GM12878 (cell line): ENCODE data around the gene SASH1. TPM values are rescaled to one million over a fixed set of nuclear protein-coding genes. Genes with fewer than 3 reads are reported as not detected.
"Not testable (repeated sequence)": the region's sequence is repeated elsewhere in the genome, so short reads cannot be mapped to it uniquely, and the experiment has no call there.

Experiments used
- ATAC-seq: fragments of 200-7000 bp; cut with Tn5 transposase; 3 replicates; pipeline ENCODE4 v1.9.1; 2020; ENCODE audit warnings: mild to moderate bottlenecking, moderate library complexity
- BruUV-seq: library from RNA; stranded (reverse); fragments of 400-500 nt; replicated peaks from 2 replicates; lab custom pipeline; 2021; lab: Mats Ljungman, UMichigan
- CTCF ChIA-PET: fragments of 300-600 bp; sonication (Branson Sonifier 250); formaldehyde crosslinking; extraction: SDS; loops from one replicate; lab custom pipeline; 2021; ENCODE audit warnings: inconsistent platforms; lab: Yijun Ruan, JAX
- POLR2A ChIA-PET: fragments of 350-600 bp; formaldehyde crosslinking; extraction: SDS; loops from one replicate; lab custom pipeline; 2021; ENCODE audit warnings: inconsistent platforms; lab: Charles Lee
- RAD21 ChIA-PET: fragments of 300-600 bp; sonication (Branson Sonifier 250); formaldehyde crosslinking; loops from one replicate; lab custom pipeline; 2023; ENCODE audit warnings: antibody characterized with exemption; ENCODE audit not compliant: unreplicated experiment; lab: Charles Lee
- SMC1A ChIA-PET: fragments of 300-600 bp; sonication (Branson Sonifier 250); formaldehyde crosslinking; loops from one replicate; lab custom pipeline; 2023; ENCODE audit not compliant: unreplicated experiment, uncharacterized antibody; lab: Charles Lee
- DNase-seq: peaks from one replicate; pipeline ENCODE4 v3.0.0-alpha.2; 2011; ENCODE audit warnings: low read depth, low spot score
- FAIRE-seq: peaks from 3 replicates; lab custom pipeline; 2011; peaks lifted over from hg19 to GRCh38; lab: Jason Lieb, UNC
- H2AFZ ChIP-seq: 2 replicates; pipeline ENCODE4 v1.6.0; 2011; ENCODE audit warnings: low read depth, low read length, control low read depth; ENCODE audit not compliant: control insufficient read depth
- H3K27ac ChIP-seq: 2 replicates; pipeline ENCODE4 v1.5.1; 2011; ENCODE audit warnings: control low read depth; ENCODE audit not compliant: control insufficient read depth, insufficient read depth
- H3K27me3 ChIP-seq, 2 experiments: replicated peaks in 1 of 2; 2 replicates each; pipeline versions ENCODE4 v1.6.0 to v1.6.1; 2011; ENCODE audit warnings: low read length in 1 of 2; ENCODE audit not compliant: control insufficient read depth in 2 of 2, insufficient read depth in 2 of 2
- H3K36me3 ChIP-seq, 2 experiments: 2 replicates each; pipeline ENCODE4 v1.5.1; 2011; ENCODE audit warnings: low read length in 1 of 2; ENCODE audit not compliant: control insufficient read depth in 2 of 2, insufficient read depth in 2 of 2
- H3K4me1 ChIP-seq: 2 replicates; pipeline ENCODE4 v1.6.1; 2011; ENCODE audit warnings: mild to moderate bottlenecking, low read length, moderate library complexity, mixed read lengths; ENCODE audit not compliant: control insufficient read depth, insufficient read depth
- H3K4me2 ChIP-seq: 2 replicates; pipeline ENCODE4 v1.6.0; 2011; ENCODE audit warnings: control low read depth; ENCODE audit not compliant: control insufficient read depth, insufficient read depth
- H3K4me3 ChIP-seq: fragments of 200-600 bp; sonication (generic); 2 replicates; pipeline ENCODE4 v1.5.1; 2016
- H3K79me2 ChIP-seq: 2 replicates; pipeline ENCODE4 v1.6.0; 2011; ENCODE audit warnings: low read length; ENCODE audit not compliant: control insufficient read depth, insufficient read depth
- H3K9ac ChIP-seq: 2 replicates; pipeline ENCODE4 v1.8.0; 2011; ENCODE audit warnings: low read length, control low read depth, mixed read lengths; ENCODE audit not compliant: control insufficient read depth, insufficient read depth
- H3K9me3 ChIP-seq: replicated peaks from 3 replicates; pipeline ENCODE4 v1.5.1; 2011; ENCODE audit warnings: mild to moderate bottlenecking, low read length; ENCODE audit not compliant: control insufficient read depth, insufficient read depth
- H4K20me1 ChIP-seq: 2 replicates; pipeline ENCODE4 v1.6.0; 2011; ENCODE audit not compliant: control insufficient read depth, insufficient read depth
- ELK1 ChIP-seq: IDR thresholded peaks from 2 replicates; pipeline ENCODE4 v1.6.1; 2012; ENCODE audit warnings: low read depth, low read length, improper control_type of control experiment
- ETV6 ChIP-seq, 2 experiments: fragments of 450-650 bp in 1 of 2; IDR thresholded peaks in 1 of 2; conservative IDR thresholded peaks in 1 of 2; 2 replicates each; pipeline ENCODE4 v1.6.1; 2014; ENCODE audit warnings: antibody characterized with exemption in 1 of 2, borderline replicate concordance in 1 of 2, low read depth in 1 of 2, mild to moderate bottlenecking in 1 of 2, moderate library complexity in 1 of 2
- EZH2 ChIP-seq: IDR thresholded peaks from 2 replicates; pipeline ENCODE4 v1.6.1; 2012; ENCODE audit warnings: low read depth, mild to moderate bottlenecking, control low read depth, inconsistent platforms, low read length, borderline replicate concordance; ENCODE audit not compliant: control insufficient read depth
- IRF4 ChIP-seq: IDR thresholded peaks from 2 replicates; pipeline ENCODE4 v1.6.1; 2011; ENCODE audit warnings: low read depth, low read length
- KDM1A ChIP-seq: fragments of 200-600 bp; sonication (generic); IDR thresholded peaks from 2 replicates; pipeline ENCODE4 v1.6.1; 2016; ENCODE audit warnings: borderline replicate concordance
- NFXL1 ChIP-seq: fragments of 450-650 bp; IDR thresholded peaks from 2 replicates; pipeline ENCODE4 v1.6.1; 2017; ENCODE audit warnings: antibody characterized with exemption, mild to moderate bottlenecking, borderline replicate concordance
- YBX1 ChIP-seq: fragments of 450-650 bp; IDR thresholded peaks from 2 replicates; pipeline ENCODE4 v1.6.1; 2016; ENCODE audit warnings: antibody characterized with exemption
- ZNF384 ChIP-seq: IDR thresholded peaks from 2 replicates; pipeline ENCODE4 v1.6.1; 2012; ENCODE audit warnings: low read depth, mild to moderate bottlenecking, low read length, improper control_type of control experiment, borderline replicate concordance
- ZSCAN29 ChIP-seq: fragments of 450-650 bp; IDR thresholded peaks from 2 replicates; pipeline ENCODE4 v1.6.1; 2017; ENCODE audit warnings: mild to moderate bottlenecking, moderate library complexity
- WGBS: methylation state at CpG from one replicate; pipeline ENCODE4 v1.1.6; 2016; ENCODE audit warnings: low lambda C conversion rate; ENCODE audit not compliant: insufficient replicate concordance, insufficient coverage; ENCODE audit errors: missing lambda C conversion rate; 5-methylcytosine and 5-hydroxymethylcytosine counted together
- in situ Hi-C: fragments of 300-500 bp; cut with MboI; formaldehyde crosslinking; loops from 9 replicates; pipeline ENCODE4 v1.14.3; 2018; ENCODE audit warnings: mixed read lengths
- intact Hi-C: fragments of 100-400 bp; cut with micrococcal nuclease; formaldehyde crosslinking; loops from one replicate; pipeline ENCODE4 v1.14.2; 2022; ENCODE audit not compliant: unreplicated experiment
- polyA plus RNA-seq, 11 experiments: library from polyadenylated mRNA; depleted of rRNA in 4 of 11; unstranded in 6 of 11; stranded (reverse) in 5 of 11; fragments of >200 nt; fragmentation: Nextera tagmentation in 4 of 11; fragmentation: Illumina TruSeq in 1 of 11; extraction: Ambion mirVana in 4 of 11; extraction: Trizol in 1 of 11; gene quantifications; 1 replicate in 1 of 11; 2 replicates in 10 of 11; pipeline versions ENCODE4 v1.2.1 to v1.2.3, GENCODE V29; 2011 to 2016; ENCODE audit warnings: inconsistent platforms in 2 of 11, missing spikeins in 2 of 11, low read depth in 1 of 11
- total RNA-seq, 4 experiments: library from RNA; depleted of rRNA in 3 of 4; stranded (reverse); fragments of >200 nt in 3 of 4; fragmentation: Illumina TruSeq in 1 of 4; extraction: Trizol in 1 of 4; gene quantifications; 2 replicates each; pipeline versions ENCODE4 v1.2.1 to v1.2.3, GENCODE V29; 2013 to 2021

The SASH1 gene
- total and polyA plus RNA-seq, 10 of the 15 experiments (the other 5 are each of a cell fraction or from before 2014, with no cell fraction given) = 0.01 to 0.73 (median 0.14) TPM; not detected in 4

- ChIA-PET CTCF (no interaction called here), POLR2A (no interaction called here), RAD21 (no interaction called here), SMC1A (no interaction called here)
- no peaks in the 10 kb centered on the region for H3K36me3 ChIP-seq
- no peak overlapping the region for H3K9ac ChIP-seq
- H2AFZ ChIP-seq = no peak overlapping the region
- no peaks in the 10 kb centered on the region for H3K79me2 ChIP-seq
- WGBS = 85% methylated on average over 12 of the region's 12 CpGs
- intact Hi-C loops = no loop called here
- FAIRE-seq = no peak
- TF ChIP-seq EZH2 = no peak
- TF ChIP-seq ZSCAN29 = no peak
- no peak for TF ChIP-seq ELK1
- TF ChIP-seq YBX1 = no peak
- no peak for TF ChIP-seq ETV6 (conservative IDR thresholded peaks at IDR 0.05 in 1 of 2, IDR thresholded peaks at IDR 0.05 in 1 of 2; ENCODE audit: borderline replicate concordance in 1 of 2, low read depth in 1 of 2)
- TF ChIP-seq NFXL1 = no peak
- TF ChIP-seq IRF4 = no peak
- TF ChIP-seq KDM1A = no peak
- no peak for TF ChIP-seq ZNF384
- H3K27me3 ChIP-seq = no peaks in the 10 kb centered on the region
- H3K4me3 ChIP-seq = no peak overlapping the region
- in situ Hi-C loops = no loop called here
- no peak for DNase-seq
- H3K27ac ChIP-seq = no peak overlapping the region
- BruUV-seq = no TSS peak
- no peaks in the 10 kb centered on the region for H4K20me1 ChIP-seq
- H3K9me3 ChIP-seq = no peaks in the 10 kb centered on the region
- no peak overlapping the region for H3K4me2 ChIP-seq
- H3K4me1 ChIP-seq = no peaks in the 10 kb centered on the region
- no peak for ATAC-seq
Observed at GRCh38 chr6:148389917-148390316, 47.3 kb downstream of the SASH1 start.

- H3K27me3 ChIP-seq, in situ Hi-C loops, POLR2A ChIA-PET, H2AFZ ChIP-seq, DNase-seq, H3K9ac ChIP-seq, SMC1A ChIA-PET, intact Hi-C loops, RAD21 ChIA-PET, H3K4me2 ChIP-seq, H3K79me2 ChIP-seq, H4K20me1 ChIP-seq, H3K4me3 ChIP-seq, CTCF ChIA-PET, FAIRE-seq, H3K36me3 ChIP-seq, H3K27ac ChIP-seq, H3K9me3 ChIP-seq, BruUV-seq, ATAC-seq, H3K4me1 ChIP-seq: not testable (repeated sequence)
- WGBS = 80% methylated on average over 7 of the region's 8 CpGs
Observed at GRCh38 chr6:148392127-148392526, 49.5 kb downstream of the SASH1 start.
